OCI-LY1 (cell line): ENCODE data around the gene DLGAP4.

Experiments used
- H2AFZ ChIP-seq: fragments of 200-600 bp; sonication (generic), shearing (Covaris generic); 2 replicates; pipeline ENCODE4 v1.6.0; 2014; ENCODE audit warnings: antibody characterized with exemption, mild to moderate bottlenecking, low read length
- H3F3A ChIP-seq: fragments of 200-600 bp; sonication (generic), shearing (Covaris generic); 2 replicates; pipeline ENCODE4 v1.6.0; 2014; ENCODE audit warnings: mild to moderate bottlenecking, antibody characterized with exemption, low read length, moderate library complexity; ENCODE audit not compliant: insufficient read depth
- H3K27ac ChIP-seq: fragments of 200-600 bp; sonication (generic); 2 replicates; pipeline ENCODE4 v1.5.1; 2014; ENCODE audit warnings: low read length, mixed run types, mild to moderate bottlenecking, low read depth; ENCODE audit not compliant: poor library complexity, severe bottlenecking
- H3K27me3 ChIP-seq: fragments of 200-600 bp; sonication (generic); 2 replicates; pipeline ENCODE4 v1.6.0; 2014; ENCODE audit warnings: antibody characterized with exemption, mild to moderate bottlenecking, low read length, moderate library complexity; ENCODE audit not compliant: insufficient read depth
- H3K36me3 ChIP-seq: fragments of 200-600 bp; sonication (generic); 2 replicates; pipeline ENCODE4 v1.6.1; 2014; ENCODE audit warnings: mild to moderate bottlenecking, antibody characterized with exemption, low read length, moderate library complexity, mixed read lengths; ENCODE audit not compliant: insufficient read depth
- H3K4me1 ChIP-seq: fragments of 200-600 bp; sonication (generic); 2 replicates; pipeline ENCODE4 v1.5.1; 2014; ENCODE audit warnings: mild to moderate bottlenecking, low read length, moderate library complexity; ENCODE audit not compliant: insufficient read depth, severe bottlenecking
- H3K4me2 ChIP-seq: fragments of 200-600 bp; sonication (generic), shearing (Covaris generic); 2 replicates; pipeline ENCODE4 v1.6.1; 2014; ENCODE audit warnings: low read length
- H3K4me3 ChIP-seq: fragments of 200-600 bp; sonication (generic); 2 replicates; pipeline ENCODE4 v1.5.1; 2014; ENCODE audit warnings: low read length, low read depth, mild to moderate bottlenecking, mixed read lengths; ENCODE audit not compliant: poor library complexity, severe bottlenecking
- H3K79me2 ChIP-seq: fragments of 200-600 bp; shearing (Covaris generic); 2 replicates; pipeline ENCODE4 v1.6.1; 2016; ENCODE audit warnings: mixed run types, low read length, mixed read lengths; ENCODE audit not compliant: insufficient read depth
- H3K9ac ChIP-seq: fragments of 200-600 bp; sonication (generic), shearing (Covaris generic); 2 replicates; pipeline ENCODE4 v1.6.1; 2014; ENCODE audit warnings: mild to moderate bottlenecking, low read length, mixed read lengths
- H3K9me2 ChIP-seq: fragments of 200-600 bp; sonication (generic), shearing (Covaris generic); 2 replicates; pipeline ENCODE4 v1.6.1; 2014; ENCODE audit warnings: low read depth, mild to moderate bottlenecking, low read length, mixed read lengths
- H3K9me3 ChIP-seq: fragments of 200-600 bp; shearing (Covaris generic); 2 replicates; pipeline ENCODE4 v1.6.1; 2014; ENCODE audit warnings: low read length, mixed read lengths
- H4K20me1 ChIP-seq: fragments of 200-600 bp; sonication (generic), shearing (Covaris generic); 2 replicates; pipeline ENCODE4 v1.6.0; 2016; ENCODE audit warnings: mild to moderate bottlenecking, low read length; ENCODE audit not compliant: insufficient read depth
- CTCF ChIP-seq: fragments of 200-600 bp; sonication (generic), shearing (Covaris generic); IDR thresholded peaks from 2 replicates; pipeline ENCODE4 v1.5.1; 2017; ENCODE audit warnings: mild to moderate bottlenecking, antibody characterized with exemption, low read length, moderate library complexity, mixed read lengths
- EZH2 ChIP-seq: fragments of 200-600 bp; sonication (generic), shearing (Covaris generic); IDR thresholded peaks from 2 replicates; pipeline ENCODE4 v1.8.0; 2017; ENCODE audit warnings: borderline replicate concordance, mixed run types, mild to moderate bottlenecking, antibody characterized with exemption, low read length, moderate library complexity, mixed read lengths

Gene DLGAP4

GRCh38 chr20:36532822-36533221 lies 226.7 kb downstream of the DLGAP4 start:
- Histone ChIP-seq H3K9ac (no peak overlapping the region), H3K4me2 (no peak overlapping the region), H3K4me3 (no peak overlapping the region), H4K20me1 (no peaks in the 10 kb centered on the region), H3F3A (no peaks in the 10 kb centered on the region), H3K4me1 (no peaks in the 10 kb centered on the region), H3K79me2 (no peaks in the 10 kb centered on the region), H3K27me3 (no peaks in the 10 kb centered on the region), H3K9me2 (no peaks in the 10 kb centered on the region), H2AFZ (no peak overlapping the region), H3K9me3 (no peaks in the 10 kb centered on the region), H3K27ac (no peak overlapping the region), H3K36me3 (no peaks in the 10 kb centered on the region)
- TF ChIP-seq EZH2 (no peak), CTCF (no peak)

DNA sequence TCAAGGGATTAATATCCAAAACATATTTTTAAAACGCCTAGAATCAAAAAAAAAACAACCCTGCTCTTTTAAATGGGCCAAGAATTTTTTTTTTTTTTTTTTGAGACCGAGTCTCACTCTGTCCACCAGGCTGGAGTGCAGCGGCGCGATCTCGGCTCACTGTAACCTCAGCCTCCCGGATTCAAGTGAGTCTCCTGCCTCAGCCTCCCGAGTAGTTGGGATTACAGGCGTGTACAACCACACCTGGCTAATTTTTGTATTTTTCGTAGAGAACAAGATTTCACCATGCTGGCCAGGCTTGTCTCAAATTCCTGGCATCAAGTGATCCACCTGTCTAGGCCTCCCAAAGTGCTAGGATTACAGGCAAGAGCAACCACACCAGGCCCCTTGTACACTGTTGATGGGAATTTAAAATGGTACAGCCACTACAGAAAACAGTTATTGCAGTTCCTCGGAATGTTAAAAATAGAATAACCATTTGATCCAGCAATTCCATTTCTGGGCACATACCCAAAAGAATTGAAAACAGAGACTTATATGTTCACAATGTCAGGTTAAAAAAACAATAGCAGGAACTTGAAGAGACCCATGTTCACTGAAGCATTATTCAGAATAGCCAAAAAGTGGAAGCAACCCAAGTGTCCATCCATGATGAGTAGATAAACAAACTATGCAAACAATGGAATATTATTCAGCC lies 232.0 kb downstream of the DLGAP4 start:
- Histone ChIP-seq H2AFZ (no peak overlapping the region), H3F3A (no peaks in the 10 kb centered on the region), H3K4me3 (no peak overlapping the region), H3K79me2 (no peaks in the 10 kb centered on the region), H3K9me2 (no peaks in the 10 kb centered on the region), H3K9ac (no peak overlapping the region), H3K9me3 (no peaks in the 10 kb centered on the region), H3K36me3 (no peaks in the 10 kb centered on the region), H3K4me1 (peaks cover 8% of the 10 kb centered on the region), H3K27ac (no peak overlapping the region), H3K27me3 (no peaks in the 10 kb centered on the region), H3K4me2 (no peak overlapping the region), H4K20me1 (no peaks in the 10 kb centered on the region)
- TF ChIP-seq CTCF (no peak), EZH2 (no peak)

DNA sequence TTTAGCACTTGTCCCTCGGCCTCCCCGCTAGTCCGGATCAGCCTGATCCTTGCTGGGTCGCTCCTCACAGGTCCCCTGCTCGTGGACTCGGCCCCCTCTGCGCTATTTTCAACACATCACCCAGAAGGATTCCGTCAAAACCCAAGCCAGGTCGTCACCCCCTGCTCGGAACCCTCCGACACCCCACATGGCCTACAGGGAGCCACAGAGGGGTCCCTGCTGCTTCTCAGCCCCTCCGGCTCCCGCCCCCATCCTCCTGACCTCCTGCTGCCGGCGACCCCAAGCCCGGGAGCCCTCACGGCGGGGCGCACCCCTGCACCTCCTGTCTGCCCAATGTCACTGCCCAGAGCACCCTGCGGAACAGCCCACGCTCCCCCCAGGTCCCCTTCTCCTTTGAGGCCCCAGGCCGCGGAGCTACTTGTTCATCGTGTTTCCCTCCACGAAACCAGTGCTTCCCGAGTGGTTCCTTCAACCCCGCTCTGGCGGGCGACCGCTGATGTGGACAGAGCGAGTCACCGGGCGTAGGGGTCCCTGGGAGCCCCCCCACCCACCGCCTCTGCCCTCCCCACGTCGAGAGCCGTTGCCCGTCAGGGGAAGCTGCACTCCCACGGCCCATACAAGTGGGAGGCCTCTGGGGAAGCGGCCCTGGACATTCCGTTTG lies 234.5 kb downstream of the DLGAP4 start:
- Histone ChIP-seq H3K4me2 (peak overlapping the region; percentile 35; the same call in 1 of the 2 replicates), H3K9me2 (no peaks in the 10 kb centered on the region), H3K27ac (no peak overlapping the region), H3K79me2 (no peaks in the 10 kb centered on the region), H4K20me1 (no peaks in the 10 kb centered on the region), H3K4me1 (peaks cover 8% of the 10 kb centered on the region), H3K9ac (no peak overlapping the region), H3K36me3 (no peaks in the 10 kb centered on the region), H3F3A (no peaks in the 10 kb centered on the region), H2AFZ (no peak overlapping the region), H3K4me3 (no peak overlapping the region), H3K27me3 (no peaks in the 10 kb centered on the region), H3K9me3 (no peaks in the 10 kb centered on the region)
- TF ChIP-seq CTCF, result no peak
- TF ChIP-seq EZH2, result no peak
